PC-9 (cell line): ENCODE measurements around the gene HS6ST3.

Experiments
- CTCF ChIP-seq: fragments of 200-600 bp; sonication (generic); conservative IDR thresholded peaks from 2 replicates; pipeline ENCODE4 v1.6.1; 2017; ENCODE audit warnings: mixed run types, antibody characterized with exemption, mild to moderate bottlenecking, moderate library complexity
- EZH2 ChIP-seq: fragments of 200-600 bp; sonication (generic); IDR thresholded peaks from 2 replicates; pipeline ENCODE4 v1.8.0; 2017; ENCODE audit warnings: antibody characterized with exemption, low read depth

- TF ChIP-seq CTCF: no peak
- TF ChIP-seq EZH2: no peak
These were observed 449.9 kb downstream of the HS6ST3 start for GRCh38 chr13:96539791-96540190.
